NCI-H146 treated with DMSO at 0.1 percent for 48 hours (cell line): Measurements from ENCODE around the gene KCNK3.

ENCODE experiments used
- DNase-seq: peaks from one replicate; lab custom pipeline; 2025; ENCODE audit not compliant: unreplicated experiment; lab: John Stamatoyannopoulos, UW

KCNK3 gene

GRCh38 chr2:26711457-26712161 lies 19.1 kb downstream of the KCNK3 start:
- no peak for DNase-seq

DNA sequence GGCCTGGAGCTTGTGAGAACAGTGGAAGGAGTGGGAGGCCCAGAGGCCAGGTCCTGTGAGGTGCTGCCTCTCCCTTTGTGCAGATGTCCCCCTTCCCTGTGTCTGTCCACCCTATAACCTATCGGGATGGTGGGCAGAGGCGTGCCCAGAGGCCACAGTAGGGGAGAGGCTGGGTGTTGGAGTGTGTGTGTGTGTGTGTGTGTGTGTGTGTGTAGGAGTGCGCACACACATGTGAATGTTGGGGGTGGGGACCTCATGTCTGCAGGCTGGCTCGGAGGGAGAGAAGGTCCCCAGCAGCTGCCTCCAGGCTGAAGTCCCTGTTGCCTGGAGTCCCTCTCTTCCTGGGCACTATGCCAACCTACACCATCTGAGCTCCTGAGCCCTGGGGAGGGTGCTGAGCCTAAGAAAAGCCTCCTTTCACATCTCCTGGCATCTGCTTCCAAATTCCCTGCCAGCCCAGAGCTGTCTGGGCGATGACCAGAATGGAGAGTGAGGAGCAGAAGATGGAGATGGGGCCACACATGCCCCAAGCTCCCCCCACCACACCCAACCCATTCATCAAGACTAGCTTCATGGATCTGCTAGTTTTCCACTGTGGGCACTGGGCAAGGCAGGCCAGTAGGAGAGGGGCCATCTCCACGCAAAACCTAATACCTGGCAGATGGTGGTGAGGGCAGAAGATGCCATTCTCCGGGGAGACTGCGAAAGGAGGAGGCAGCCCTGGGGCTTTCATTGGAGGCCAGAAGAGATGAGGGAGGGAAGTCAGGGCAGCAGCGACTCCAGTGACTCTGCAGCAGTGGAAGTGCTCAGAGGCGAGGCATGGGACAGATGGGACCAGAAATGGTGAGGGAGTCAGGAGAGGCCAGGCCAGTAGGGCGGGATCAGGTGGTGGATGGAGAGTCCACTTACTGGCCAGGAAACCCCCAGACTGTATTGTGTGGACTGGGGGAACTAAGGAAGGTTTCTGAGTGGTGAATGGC lies 20.3 kb downstream of the KCNK3 start:
- no peak for DNase-seq

- no peak for DNase-seq
Measured at GRCh38 chr2:26715528-26716270, 23.2 kb downstream of the KCNK3 start.

DNA sequence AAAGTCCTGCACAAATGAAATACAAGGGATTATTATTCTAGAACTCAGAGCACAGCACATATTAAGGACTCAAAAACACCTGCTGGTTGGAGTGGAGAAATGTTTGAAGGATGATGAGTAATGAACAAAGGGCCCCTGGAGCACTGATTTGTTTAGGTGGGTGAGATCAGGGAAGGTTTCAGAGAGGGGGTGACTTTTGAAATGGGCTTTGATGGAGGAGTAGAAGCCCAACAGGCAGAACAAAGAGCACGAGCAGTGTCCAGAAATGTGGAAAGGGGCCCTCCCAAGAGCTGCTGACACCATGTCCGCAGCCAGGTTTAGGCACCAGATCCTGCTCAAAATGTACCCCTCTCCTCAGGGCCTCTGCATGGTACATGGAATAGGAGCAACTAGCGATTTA lies 23.8 kb downstream of the KCNK3 start:
- no peak for DNase-seq

DNA sequence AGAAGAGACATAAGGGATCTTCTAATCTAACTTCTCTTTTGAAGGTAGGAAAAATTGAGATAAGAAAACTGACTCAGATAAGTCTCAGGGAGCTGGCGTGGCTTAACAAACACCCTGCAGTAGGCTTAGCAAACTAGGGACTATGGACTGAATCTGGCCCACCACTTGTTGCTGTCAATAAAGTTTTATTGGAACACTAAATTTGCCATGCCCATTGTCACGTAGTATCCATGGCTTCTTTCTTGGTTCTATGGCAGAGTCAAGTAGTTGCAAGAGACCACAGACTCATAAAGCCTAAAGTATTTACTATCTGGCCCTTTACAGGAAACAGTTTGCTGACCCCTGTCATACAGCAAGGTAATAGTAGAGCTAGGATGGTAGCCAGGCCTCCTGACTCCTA lies 24.2 kb downstream of the KCNK3 start:
- DNase-seq, result no peak

DNA sequence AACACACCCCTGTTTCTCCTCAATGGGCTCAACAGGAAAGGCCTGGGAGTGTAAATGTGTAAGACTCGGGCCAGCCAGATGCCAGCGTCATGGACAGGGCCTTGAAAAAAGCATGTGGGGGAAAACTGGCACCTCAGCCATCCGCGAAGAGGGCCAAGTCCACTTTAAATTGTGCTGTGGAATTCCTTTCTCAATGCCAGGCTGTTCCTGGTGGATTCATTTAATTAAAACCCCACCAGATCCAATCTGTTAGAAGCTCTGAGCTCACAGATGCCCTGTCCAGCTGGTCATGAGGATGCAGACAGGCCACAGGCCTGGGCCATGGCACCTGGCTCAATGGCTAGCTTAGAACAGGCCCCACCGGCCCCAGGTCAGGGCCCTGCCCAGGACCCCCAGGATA lies 24.8 kb downstream of the KCNK3 start:
- DNase-seq, result no peak

DNA sequence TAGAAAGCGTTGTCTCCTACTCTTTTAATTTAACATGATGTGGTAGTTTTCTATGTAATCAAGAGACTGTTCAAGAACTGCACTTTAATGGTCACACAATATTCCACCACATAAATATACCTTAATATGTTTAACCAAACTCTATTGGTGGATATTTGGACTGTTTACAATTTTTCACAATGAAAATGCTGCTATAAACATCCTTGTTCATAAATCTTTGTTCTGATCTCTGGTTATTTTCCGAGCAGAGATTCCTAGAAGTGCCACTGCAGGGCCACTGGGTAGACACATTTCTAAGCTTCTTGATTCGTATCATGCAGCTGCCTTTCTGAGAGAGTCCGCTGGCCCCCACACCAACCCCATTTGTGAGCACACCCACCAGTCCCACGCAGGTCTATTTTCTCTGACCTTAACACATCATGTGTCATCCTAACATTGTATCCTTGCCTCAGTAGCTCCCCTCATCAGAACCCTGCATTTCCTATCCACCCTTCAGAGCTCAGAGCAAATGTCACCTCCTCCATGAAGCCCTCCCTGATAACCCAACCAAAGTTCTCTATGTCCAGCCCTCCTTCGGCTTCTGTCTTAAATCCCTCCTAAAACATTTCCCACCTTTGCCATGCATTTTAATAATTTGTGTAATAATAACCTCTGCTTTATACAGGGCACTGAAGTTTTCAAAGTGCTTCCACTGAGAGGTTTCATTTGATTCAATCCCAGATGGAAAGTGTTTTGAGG lies 26.6 kb downstream of the KCNK3 start:
- no peak for DNase-seq

DNA sequence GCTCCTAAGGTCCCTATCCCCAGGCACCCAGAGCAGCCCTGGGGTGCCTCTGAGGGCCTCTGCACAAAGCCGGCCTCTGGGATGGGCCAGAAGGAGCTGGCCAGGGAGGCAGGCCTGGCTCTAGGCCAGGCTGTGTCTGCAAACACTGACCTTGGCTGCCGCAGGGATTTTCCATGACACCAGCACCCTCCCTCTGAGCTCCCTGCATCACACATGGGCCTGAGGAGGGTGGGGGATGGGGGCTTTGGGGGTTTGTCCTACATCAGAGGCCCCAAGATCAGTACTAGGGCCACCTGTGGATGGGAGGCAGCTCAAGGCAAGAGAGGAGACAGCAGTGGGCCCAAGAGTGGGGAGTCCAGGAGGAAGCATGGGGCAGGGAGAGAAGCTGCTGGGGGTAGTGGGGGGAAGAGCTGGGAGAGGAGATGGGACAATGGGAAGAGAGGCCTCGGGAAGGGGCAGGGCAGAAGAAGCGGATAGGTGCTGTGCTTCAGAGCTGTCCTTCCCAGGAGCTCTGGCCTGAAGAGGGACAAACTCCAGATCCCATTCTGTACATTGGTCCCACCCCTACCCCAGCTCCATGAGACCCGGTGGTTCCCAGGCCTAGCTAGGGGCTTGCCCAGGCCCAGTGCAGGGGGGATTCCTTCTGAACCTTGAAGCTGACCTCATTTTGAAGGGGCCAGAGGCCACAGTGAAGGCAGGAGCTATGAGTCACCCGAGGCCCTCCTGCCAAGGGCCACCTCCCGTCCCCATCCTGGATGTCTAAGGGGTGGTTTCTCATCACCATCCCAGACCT lies 28.0 kb downstream of the KCNK3 start:
- DNase-seq, result no peak

DNA sequence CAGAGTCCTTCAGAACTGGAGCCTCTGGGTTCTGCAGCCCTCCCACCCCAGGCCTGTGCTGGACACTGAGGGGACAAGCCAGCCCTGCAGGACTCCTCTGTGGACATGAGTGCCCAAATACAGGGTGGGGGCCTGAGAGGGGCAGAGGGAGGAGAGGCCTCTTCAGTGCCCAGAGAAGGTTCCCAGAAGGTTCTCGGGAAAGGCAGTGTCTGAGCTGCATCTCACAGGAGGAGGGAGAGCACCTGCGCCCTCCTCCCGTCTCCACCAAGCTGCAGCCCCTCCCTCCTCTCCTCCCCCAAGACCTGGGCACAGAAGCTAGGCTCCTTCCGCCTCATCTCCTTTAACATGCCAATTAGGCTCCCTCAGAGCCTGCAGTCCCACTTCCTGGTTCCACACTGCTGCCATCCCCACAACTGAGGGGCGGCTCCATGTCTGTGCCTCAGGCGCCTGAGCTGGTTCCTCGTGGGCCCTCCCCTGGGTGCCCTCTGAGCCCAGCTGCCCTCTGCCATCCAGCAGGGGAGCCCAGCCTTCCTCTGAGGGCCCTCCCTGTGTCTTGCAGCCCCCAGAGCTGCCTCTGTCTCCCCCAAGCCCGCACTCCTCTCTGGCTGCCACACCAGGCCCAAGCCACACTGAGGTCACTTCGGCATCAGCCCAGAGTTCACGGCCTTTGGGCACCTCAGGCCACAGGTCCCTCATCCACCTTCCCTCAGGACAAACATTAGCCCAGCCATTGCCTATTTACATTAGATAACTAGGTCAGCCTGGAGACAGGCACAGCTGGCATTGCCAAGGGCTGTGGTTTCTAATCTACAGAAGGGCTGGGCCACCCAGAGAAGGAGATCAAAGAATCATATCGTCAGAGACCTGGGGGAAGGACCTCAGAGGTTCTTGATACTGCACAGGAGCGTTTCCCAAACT lies 28.9 kb downstream of the KCNK3 start:
- no peak for DNase-seq

DNA sequence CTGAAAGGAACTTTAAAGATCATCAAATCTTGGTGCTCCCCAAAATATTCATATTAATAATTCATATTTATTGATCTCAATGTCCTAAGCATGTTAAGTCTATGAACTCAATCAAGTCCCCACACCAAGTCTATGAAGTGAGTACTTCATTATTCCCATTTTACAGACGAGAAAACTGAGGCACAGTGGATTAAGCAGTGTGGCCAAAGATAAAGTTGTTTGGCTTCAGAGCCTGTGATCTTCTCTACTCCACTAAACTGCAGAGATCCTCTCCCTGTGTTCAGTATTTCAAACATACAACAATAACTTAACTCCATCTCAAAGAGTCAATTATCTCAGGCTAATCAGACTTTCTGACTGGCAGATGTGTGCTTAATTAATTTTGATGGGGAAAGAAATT lies 29.8 kb downstream of the KCNK3 start:
- no peak for DNase-seq

DNA sequence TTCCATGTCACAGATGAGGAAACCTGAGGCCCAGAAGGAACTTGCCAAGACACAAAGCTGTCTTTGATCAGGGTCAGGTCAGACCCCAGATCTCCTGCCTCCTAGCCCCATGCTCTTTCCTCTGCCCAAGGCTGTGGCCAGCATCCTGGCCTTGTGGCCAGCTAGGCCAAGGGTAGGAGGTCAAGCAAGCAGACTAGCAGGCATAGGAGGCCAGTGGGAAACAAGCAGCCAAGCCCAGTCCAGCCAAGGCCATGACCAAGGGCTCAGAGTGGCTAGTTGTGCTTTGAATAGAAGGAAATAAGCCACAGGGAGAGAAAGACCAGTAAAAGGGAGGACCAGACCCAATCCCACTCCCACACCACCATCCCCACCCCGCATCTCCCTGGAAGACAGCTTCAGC lies 30.4 kb downstream of the KCNK3 start:
- no peak for DNase-seq

GRCh38 chr2:26723475-26723874 lies 31.0 kb downstream of the KCNK3 start:
- no peak for DNase-seq

DNA sequence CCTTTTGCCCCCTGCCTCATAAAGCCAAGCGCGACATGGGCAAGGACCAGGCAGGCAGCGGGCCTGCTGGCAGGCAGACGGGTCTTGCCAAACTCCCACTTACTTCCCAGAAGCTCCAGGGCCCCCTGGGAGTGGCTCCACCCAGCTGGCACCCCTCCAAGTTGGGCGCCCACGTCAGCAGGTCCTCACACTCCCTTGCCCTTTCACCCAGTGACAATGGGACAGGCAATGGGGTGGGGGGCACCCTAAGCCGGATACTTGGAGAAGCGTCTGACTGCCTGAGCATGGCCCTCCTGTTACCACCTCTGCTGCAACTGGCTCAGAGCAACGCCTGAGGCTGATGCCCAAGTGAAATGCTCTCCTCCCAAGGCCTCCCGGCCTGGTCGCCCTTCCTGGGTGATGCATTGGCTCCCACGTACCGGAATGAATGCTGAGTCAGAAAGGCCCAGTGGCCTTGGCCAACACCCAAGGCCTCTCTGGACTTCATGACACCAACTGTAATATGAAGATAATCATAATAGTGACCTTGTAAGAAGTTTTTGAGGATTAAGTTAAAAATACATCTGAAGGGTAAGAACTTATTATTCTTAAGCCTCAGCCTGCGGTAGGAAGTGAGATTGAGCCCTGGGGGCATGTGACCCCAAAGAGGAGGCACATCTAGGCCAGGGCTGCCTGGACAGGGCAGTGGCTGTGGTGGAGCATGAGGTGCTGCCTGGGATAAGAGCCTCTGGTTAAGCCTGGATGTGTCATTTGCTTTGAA lies 31.6 kb downstream of the KCNK3 start:
- DNase-seq, result no peak

GRCh38 chr2:26724784-26725520 lies 32.4 kb downstream of the KCNK3 start:
- no peak for DNase-seq

GRCh38 chr2:26725521-26725820 lies 32.9 kb downstream of the KCNK3 start:
- DNase-seq, result no peak

- no peak for DNase-seq
Measured at GRCh38 chr2:26726228-26726627, 33.7 kb downstream of the KCNK3 start.

- no peak for DNase-seq
Measured at GRCh38 chr2:26727641-26728561, 35.4 kb downstream of the KCNK3 start.
